Measurements from ENCODE around the gene CADM1.

The CADM1 gene

DNA sequence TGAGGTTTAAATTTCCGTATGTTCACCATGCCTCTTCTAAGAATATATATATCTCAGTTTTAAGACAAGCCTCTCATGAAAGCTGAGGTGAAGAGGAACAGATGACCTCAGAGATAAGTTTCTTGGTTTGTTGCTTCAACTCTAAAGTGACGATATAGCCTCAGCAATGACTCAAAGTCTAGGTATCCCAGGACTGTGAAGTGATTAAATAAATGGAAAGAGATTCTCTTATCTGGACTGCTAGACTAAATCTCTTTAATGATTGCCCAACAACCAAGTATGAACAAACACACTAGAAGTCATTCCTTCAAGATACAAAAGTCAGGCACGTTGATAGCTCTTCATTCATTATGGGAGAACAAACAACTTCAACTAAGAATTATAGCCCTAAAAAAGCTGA, 15.3 kb downstream of the CADM1 start:
- H3K4me2 ChIP-seq: no peak overlapping the region
- H3K4me1 ChIP-seq (ENCODE audit: low read depth, poor library complexity, severe bottlenecking): peaks cover 4% of the 10 kb centered on the region
- H4K20me1 ChIP-seq (ENCODE audit: insufficient read depth): no peaks in the 10 kb centered on the region
- H3K36me3 ChIP-seq (ENCODE audit: insufficient read depth): no peaks in the 10 kb centered on the region
- no peak overlapping the region for H2AFZ ChIP-seq (ENCODE audit: low read depth)
- H3K9ac ChIP-seq: no peak overlapping the region
- TF ChIP-seq, protein P1, sequence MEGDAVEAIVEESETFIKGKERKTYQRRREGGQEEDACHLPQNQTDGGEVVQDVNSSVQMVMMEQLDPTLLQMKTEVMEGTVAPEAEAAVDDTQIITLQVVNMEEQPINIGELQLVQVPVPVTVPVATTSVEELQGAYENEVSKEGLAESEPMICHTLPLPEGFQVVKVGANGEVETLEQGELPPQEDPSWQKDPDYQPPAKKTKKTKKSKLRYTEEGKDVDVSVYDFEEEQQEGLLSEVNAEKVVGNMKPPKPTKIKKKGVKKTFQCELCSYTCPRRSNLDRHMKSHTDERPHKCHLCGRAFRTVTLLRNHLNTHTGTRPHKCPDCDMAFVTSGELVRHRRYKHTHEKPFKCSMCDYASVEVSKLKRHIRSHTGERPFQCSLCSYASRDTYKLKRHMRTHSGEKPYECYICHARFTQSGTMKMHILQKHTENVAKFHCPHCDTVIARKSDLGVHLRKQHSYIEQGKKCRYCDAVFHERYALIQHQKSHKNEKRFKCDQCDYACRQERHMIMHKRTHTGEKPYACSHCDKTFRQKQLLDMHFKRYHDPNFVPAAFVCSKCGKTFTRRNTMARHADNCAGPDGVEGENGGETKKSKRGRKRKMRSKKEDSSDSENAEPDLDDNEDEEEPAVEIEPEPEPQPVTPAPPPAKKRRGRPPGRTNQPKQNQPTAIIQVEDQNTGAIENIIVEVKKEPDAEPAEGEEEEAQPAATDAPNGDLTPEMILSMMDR (conservative IDR thresholded peaks at IDR 0.05; ENCODE audit: low read depth, low read length): no peak
- H3K27me3 ChIP-seq (ENCODE audit: insufficient read depth, low read depth): no peaks in the 10 kb centered on the region
- H3K79me2 ChIP-seq (ENCODE audit: insufficient read depth, low read depth): peaks cover 6% of the 10 kb centered on the region; the same call in 1 of the 2 replicates
- no peak overlapping the region for H3K27ac ChIP-seq
- H3K4me3 ChIP-seq (IDR thresholded peaks at IDR 0.05; ENCODE audit: insufficient read depth, low read depth, low read length): no peak overlapping the region

DNA sequence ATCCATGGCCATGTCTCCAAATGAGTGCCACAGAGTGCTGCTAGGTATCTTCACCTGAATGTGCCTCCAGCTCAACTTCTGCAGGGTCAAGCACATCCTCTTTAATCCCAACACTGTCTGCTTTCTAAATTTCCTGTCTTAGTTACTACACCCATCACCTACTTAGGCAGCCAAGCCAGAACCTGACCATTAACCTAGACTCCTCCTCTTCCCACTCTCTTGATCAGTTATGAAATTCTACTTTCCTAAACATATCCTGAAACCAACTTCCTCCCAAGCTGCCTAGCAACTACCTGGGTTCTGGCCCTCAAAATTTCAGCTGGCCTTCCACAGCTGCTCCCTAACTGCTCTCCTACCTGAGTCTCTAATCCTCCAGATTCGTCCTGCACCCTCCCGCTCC, 22.7 kb downstream of the CADM1 start:
- H4K20me1 ChIP-seq (ENCODE audit: insufficient read depth): no peaks in the 10 kb centered on the region
- H2AFZ ChIP-seq (ENCODE audit: low read depth): no peak overlapping the region
- H3K27ac ChIP-seq: no peak overlapping the region
- no peak overlapping the region for H3K9ac ChIP-seq
- TF ChIP-seq, protein P1 (conservative IDR thresholded peaks at IDR 0.05; ENCODE audit: low read depth, low read length): no peak
- H3K4me2 ChIP-seq: no peak overlapping the region
- H3K36me3 ChIP-seq (ENCODE audit: insufficient read depth): no peaks in the 10 kb centered on the region
- H3K27me3 ChIP-seq (ENCODE audit: insufficient read depth, low read depth): no peaks in the 10 kb centered on the region
- H3K79me2 ChIP-seq (ENCODE audit: insufficient read depth, low read depth): no peaks in the 10 kb centered on the region; the same call in 1 of the 2 replicates
- no peak overlapping the region for H3K4me3 ChIP-seq (IDR thresholded peaks at IDR 0.05; ENCODE audit: insufficient read depth, low read depth, low read length)
- no peaks in the 10 kb centered on the region for H3K4me1 ChIP-seq (ENCODE audit: low read depth, poor library complexity, severe bottlenecking)

DNA sequence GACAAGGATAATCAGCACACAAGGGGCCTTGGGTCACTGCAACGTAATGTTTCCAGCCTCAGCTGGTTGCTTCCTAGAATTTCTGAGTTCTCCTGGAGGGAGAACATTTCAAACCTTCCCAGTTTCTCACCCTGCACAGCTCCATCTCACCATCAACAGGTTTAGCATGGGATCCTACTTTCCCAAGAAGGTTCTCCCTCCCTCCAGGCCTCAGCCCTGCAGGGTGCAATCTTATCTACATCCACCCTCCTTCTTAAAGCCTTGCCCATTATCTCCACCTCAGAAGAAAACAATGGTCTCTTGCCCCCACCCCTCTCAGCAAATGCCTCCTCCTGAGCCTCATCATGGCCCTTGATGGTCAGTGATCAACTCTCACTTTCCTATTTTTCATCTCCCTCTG, 23.6 kb downstream of the CADM1 start:
- H3K27me3 ChIP-seq (ENCODE audit: insufficient read depth, low read depth): no peaks in the 10 kb centered on the region
- H3K4me3 ChIP-seq (IDR thresholded peaks at IDR 0.05; ENCODE audit: insufficient read depth, low read depth, low read length): no peak overlapping the region
- H3K27ac ChIP-seq: no peak overlapping the region
- no peaks in the 10 kb centered on the region for H3K36me3 ChIP-seq (ENCODE audit: insufficient read depth)
- TF ChIP-seq, protein P1 (conservative IDR thresholded peaks at IDR 0.05; ENCODE audit: low read depth, low read length): no peak
- no peaks in the 10 kb centered on the region for H3K4me1 ChIP-seq (ENCODE audit: low read depth, poor library complexity, severe bottlenecking)
- H3K79me2 ChIP-seq (ENCODE audit: insufficient read depth, low read depth): no peaks in the 10 kb centered on the region; the same call in 1 of the 2 replicates
- H3K9ac ChIP-seq: no peak overlapping the region
- H3K4me2 ChIP-seq: no peak overlapping the region
- no peaks in the 10 kb centered on the region for H4K20me1 ChIP-seq (ENCODE audit: insufficient read depth)
- H2AFZ ChIP-seq (ENCODE audit: low read depth): no peak overlapping the region

DNA sequence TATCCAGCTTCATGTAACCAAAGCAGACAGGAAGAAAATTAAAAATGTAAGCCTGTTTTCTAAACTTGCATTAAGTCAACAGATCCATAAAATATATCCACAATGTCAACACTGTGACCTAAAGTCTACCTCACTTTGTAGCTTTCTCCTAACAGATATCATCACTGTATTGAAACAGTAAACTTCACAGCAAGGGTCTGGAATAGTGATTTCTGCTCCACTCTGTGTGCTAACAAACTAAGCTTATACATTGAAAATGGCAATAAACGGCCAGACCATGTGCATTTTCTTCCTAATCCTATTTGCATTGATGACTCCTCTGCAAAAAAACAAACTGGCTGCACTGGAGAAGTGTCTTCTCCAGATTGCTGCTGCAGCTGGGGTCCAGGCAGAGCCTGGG, 26.8 kb downstream of the CADM1 start:
- Histone ChIP-seq H3K36me3 (ENCODE audit: insufficient read depth) (no peaks in the 10 kb centered on the region), H2AFZ (ENCODE audit: low read depth) (no peak overlapping the region), H3K4me3 (IDR thresholded peaks at IDR 0.05; ENCODE audit: insufficient read depth, low read depth, low read length) (no peak overlapping the region), H3K9ac (no peak overlapping the region), H3K4me1 (ENCODE audit: low read depth, poor library complexity, severe bottlenecking) (peaks cover 1% of the 10 kb centered on the region), H4K20me1 (ENCODE audit: insufficient read depth) (no peaks in the 10 kb centered on the region), H3K27ac (no peak overlapping the region), H3K27me3 (ENCODE audit: insufficient read depth, low read depth) (no peaks in the 10 kb centered on the region), H3K4me2 (no peak overlapping the region), H3K79me2 (ENCODE audit: insufficient read depth, low read depth) (peaks cover 4% of the 10 kb centered on the region; the same call in 1 of the 2 replicates)
- TF ChIP-seq, protein P1 (conservative IDR thresholded peaks at IDR 0.05; ENCODE audit: low read depth, low read length): no peak
